Activated CD8-positive, alpha-beta memory T cell treated with anti-CD3 and anti-CD28 coated beads for 1 hour (primary cell): Measurements from ENCODE around the gene PTPRJ.

Source experiments
- DNase-seq, 2 donors: peaks; one replicate each; pipeline ENCODE4 v3.0.0-alpha.2; 2020; ENCODE audit warnings: low read depth in 1 of 2; ENCODE audit errors: extremely low read depth in 1 of 2

PTPRJ gene

DNA sequence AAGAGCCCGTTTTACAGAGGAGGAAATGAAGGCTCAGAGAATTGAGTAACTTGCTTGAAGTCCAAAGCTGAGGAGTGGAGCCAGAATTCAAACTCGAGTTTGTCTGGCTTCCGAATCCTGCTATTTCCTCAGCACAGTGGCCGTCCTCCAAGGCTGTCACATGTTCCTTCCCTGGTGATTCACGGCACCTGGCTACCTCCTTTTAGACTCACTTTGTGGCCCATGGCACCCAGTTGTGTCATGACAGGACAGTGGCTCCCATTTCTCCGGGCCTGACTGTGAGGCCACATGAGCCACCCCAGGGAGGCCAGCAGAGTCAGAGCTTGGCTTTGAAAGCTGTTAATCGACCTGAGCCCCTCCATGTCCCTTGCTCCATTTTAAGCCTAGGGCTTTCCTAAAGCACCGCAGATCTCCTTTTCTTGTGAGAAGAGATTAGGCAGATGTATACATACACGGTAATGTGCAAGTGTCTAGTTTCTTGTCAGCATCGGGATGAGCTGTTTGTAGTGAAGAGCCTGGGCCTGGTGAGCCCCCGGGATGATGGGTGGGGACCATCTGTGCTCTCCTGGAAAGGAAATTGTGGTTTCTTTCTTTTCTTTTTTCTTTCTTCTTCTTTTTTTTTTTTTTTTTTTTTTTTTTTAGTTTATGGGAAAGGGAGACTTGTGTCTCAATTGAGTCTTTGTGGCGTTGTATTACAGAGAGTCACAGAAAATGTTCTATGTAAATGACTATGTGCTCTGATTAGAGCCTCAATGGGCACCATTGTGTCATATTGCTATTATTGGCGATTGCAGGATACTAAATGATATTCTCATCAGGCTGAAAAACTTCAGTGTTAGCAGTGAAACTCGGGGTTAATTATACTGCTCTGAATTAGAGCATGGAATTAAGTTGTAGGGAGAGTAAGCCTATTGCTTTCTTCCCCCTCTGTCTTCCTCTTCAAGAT lies 54.8 kb downstream of the PTPRJ start:
- no peak for DNase-seq

DNA sequence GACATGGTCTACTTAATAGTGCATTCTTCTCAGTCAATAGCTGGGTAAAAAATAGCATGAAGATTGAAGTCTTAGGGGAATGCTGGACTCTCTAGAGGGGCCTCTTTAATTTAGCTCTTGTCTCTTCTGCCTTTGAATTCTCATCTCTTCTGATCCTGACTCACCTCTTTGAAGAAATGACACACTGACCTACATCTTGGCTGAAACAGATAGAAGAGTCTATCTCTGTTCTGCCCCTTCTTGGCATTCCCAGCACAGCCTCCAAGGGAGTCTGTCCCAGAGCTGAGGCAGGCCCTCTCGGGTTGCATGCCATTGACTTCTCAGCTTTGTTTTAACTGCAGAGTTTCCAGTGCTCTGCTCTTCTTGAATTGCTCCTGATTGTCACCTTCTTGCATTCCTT lies 55.7 kb downstream of the PTPRJ start:
- DNase-seq: no peak

DNA sequence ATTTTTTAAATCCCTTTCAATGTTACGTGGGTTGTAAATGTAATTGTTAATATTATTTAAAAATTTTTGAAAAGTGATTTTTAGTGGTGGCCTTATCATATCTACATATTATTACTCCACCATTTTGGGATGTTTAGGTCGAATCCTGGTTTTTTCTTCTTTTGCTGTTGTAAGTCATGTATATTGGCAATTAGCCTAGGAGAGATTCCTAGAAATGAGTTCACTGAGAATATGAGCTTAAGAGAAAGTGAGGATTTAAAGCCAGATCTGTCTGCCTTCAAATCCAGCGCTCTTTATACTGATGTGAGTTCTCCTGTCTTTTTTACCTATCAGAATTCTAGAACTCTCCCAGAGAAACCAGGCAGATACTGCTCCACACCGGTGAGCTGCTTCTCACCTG lies 56.1 kb downstream of the PTPRJ start:
- no peak for DNase-seq

DNA sequence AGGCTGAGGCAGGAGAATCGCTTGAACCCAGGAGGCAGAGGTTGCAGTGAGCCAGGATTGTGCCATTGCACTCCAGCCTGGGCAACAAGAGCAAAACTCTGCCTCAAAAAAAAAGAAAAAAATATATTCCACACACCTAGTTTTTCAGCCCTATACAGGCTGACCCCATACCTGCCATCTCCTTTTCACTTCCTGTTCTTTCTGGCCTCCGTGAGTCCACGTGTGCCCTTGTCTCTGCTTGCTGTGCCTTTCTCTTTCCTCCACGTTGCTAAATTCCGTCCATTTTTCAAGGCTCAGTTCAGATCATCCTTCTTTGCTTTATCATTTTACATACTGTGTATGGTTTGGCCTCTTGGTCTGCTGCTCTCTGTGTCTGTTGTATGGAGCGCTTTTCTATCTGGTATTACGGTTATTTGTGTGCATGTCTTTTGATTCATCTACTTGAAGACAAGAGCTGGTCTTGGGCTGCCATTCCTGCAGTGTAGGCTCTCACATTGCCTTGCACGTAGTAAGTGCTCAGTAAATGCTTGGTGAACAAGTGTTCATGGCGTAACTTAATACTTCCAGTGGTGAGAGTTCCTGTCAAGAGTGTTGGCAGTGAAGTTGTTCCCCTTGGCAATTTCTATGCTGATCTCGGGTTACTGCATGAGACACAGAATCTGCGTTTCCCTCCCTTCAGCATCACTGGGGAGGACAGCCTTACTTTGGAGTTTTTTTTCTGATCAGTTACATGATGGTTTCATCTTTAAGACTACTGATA lies 57.5 kb downstream of the PTPRJ start:
- no peak for DNase-seq

DNA sequence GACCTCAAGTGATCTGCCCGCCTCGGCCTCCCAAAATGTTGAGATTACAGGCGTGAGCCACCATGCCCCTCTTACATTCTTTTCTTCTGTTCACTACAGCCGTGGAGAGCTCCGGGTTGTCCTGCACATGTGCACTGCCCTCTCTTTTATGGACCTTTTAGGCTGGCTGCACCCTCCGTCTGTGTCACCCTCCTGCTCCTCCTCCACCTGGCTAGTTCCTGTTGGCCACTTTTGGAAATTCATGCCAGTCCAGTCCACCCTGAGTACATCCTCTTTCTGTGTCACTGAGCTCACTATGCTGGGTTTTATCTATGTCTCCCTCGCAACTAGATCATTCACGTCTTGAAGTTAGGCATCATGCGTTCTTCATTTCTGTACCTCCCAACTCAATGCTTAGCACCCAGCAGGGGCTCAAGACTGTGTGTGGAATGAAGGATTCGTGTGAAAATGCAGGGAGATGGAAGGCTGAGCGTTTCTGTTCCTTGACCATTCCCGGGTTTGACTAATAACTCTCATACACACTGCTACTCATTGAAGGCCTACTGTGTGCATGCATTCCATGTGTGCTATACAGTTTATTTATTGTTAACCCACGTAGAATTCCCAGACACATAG lies 60.6 kb downstream of the PTPRJ start:
- DNase-seq: no peak

DNA sequence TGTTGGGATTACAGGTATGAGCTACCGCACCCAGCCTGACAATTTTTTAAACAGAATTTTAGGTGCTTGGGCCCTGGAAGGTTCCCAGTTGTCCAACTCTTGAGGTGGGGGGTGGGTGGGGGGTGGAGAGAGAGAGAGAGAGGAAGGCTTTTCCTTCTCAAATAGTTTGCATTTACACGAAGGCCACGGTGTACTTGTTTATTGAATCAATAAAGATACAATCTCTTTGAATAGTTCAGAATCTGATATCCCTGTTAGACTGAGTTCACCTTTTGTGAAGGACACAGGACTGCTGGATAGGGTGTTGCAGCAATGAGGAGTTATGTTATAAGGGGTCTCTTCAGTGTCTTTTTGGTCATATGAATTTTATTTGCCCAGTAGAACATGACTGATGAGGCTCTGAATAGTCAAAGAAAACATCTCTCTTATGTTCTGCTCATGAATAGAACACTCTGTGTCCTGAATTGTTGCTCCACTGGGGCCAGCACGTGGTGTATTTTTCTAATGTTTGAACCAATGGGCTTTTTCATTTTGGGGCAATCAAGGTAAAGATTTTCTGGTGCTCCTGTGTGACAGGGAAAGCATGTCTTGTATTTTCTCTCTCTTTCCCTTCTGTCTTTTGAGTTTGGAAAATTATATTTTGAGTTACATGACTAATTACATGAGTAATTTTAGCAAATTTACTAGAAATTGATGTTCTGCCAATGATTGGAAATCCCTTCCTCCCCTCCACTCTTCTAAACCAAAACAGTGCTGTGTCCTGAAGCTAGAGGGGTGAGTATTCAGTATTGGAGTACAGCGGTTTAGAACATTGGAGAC lies 61.7 kb downstream of the PTPRJ start:
- DNase-seq: no peak

DNA sequence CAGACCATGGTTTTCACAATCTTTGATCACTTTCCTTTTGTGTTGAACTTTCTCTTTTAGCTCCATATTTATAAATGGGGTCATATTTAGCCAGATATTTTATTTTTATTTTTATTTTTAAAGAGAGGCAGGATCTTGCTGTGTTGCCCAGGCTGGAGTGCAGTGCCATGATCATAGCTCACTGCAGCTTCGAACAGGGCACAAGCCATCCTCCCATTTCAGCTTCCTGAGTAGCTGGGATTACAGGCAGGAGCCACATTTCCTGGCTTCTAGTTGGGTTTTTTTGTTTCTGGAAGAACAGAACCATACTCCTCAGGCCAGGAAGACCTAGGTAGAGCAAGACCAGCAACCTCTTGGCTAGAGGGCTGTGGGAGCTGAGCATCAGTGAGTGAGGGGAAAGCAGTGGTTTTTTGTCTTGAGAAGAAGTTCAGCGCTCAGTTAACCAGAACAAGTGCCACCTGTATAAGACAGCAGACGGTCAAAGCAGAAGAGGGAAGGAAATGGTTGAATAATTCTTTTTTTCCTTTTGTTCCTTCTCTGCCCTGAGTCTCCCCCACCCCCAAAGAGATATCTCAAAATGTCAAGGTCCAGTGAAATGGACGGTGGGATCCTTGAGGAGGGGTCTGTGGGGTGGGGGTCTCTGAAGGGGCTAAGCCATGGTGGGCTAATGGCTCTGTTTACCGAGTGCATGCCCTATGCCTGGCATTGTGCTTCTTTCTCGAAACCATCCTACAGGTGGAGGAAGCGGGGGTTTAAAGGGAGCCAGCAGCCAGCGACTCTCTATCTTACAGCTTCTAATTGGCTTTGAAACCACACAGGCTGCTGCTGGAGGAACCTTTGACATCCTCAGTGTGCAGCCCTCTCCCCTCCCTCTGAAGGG lies 63.0 kb downstream of the PTPRJ start:
- DNase-seq: no peak

DNA sequence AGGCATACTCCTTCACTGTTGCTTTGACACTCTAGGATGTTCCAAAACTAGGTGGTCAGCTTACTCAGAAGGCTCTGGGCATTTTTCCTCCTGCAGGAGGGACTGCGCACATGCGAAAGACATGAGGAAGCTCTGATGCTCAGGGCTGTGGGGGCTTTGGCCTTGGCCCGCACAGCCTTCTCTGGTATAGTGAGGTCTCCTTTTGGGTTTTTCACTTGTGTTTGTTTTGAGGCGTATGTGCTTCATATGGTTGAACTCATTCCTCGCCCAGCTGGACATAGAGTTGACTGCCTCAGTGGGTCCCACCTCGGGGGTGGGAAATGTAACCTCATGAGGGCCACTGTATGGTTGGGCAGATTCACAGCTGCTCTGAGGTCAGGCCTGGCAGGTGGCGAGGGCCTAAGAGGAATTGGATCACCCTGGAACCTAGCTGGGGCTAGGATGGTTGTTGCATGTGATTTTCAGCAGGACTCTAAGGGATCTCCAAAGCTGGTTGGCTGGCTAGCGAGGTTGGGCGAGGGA lies 63.7 kb downstream of the PTPRJ start:
- DNase-seq: no peak

DNA sequence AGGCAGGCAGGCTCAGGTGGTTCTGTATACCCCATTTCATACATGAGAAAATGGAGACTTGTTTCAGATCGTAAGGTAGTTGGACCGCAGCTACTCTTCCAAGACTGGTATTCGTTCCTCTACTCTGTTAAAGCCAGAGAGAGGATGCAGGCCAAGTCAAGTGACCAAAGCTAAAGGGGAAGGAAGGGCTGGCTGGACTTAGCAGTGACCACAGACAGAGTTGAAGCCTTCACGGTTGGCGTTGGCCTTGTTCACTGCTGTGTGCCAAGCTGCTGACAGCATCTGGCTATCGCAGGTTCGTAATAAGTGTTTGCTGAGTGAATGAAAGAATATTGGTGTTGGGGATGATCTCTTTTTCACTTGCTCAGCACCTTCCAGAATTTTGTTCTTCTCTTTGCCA lies 64.2 kb downstream of the PTPRJ start:
- DNase-seq: no peak

DNA sequence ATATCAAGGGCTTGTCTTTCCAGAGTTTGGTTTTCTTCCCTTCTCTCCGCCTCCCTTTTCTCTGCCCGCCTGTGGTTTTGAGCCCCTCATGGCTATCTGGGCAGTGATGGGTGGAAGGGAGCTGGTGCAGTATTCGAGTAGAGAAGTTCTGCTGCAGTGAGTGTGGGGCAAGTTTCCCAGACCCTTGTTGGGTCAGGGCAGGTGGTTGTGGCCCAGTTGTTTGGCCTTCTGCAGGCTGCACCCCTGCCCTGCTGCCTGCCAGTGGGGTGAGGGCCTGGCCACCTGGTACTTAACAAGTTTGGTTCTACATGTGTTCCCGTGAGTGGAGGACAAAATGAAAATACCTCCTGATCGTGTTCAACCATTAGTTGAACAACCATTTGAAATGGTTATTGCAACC lies 65.2 kb downstream of the PTPRJ start:
- no peak for DNase-seq

DNA sequence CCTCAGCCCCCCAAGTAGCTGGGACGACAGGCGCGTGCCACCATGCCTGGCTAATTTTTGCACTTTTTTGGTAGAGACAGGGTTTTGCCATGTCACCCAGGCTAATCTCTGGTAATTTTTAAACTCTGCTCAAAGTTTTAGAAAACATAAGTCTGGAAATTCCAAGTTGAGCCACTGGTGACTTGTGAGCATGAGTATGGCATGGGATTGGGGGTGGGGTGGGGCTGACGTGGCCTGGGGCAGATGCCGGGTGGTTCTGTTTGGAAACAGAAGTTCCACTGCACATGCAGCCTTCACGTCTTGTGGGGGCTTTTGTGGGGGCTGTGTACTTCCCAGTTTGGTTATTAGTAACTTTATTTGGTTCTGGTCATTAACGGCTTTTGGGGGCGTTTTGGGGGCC lies 67.3 kb downstream of the PTPRJ start:
- DNase-seq: no peak

DNA sequence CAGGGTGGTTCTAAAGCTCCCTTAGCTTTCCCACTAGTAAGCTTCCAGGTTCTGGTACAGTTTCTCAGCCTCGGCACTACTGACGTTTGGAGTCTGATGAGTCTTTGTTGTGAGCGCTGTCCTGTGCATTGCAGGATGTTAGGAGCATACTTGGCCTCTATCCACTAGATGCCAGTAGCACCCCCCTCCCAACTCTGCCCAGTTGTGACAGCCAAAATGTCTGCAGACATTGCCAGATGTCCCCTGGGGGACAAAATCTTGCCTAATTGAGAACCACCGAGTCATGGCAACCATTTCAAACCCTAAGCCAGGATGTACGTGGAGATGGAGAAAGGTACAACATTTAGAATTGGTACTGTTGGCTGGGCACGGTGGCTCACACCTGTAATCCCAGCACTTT lies 68.7 kb downstream of the PTPRJ start:
- no peak for DNase-seq

DNA sequence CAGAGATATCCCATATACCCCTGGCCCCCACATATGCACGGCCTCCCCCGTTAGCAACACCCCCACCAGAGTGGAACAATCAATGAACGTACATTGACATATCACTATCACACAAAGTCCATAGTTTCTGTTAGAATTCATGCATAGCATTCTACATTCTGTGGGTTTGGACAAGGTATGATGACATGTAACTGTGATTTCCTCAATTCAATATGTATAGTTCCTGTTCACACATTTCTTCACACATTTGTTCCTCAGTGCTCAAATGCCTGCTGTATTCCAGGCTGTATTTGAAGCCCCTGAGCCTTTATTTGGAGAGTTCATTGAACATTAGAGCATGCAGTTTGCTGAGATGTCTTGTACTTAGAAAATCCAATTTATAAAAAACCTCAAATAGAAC lies 69.9 kb downstream of the PTPRJ start:
- no peak for DNase-seq

DNA sequence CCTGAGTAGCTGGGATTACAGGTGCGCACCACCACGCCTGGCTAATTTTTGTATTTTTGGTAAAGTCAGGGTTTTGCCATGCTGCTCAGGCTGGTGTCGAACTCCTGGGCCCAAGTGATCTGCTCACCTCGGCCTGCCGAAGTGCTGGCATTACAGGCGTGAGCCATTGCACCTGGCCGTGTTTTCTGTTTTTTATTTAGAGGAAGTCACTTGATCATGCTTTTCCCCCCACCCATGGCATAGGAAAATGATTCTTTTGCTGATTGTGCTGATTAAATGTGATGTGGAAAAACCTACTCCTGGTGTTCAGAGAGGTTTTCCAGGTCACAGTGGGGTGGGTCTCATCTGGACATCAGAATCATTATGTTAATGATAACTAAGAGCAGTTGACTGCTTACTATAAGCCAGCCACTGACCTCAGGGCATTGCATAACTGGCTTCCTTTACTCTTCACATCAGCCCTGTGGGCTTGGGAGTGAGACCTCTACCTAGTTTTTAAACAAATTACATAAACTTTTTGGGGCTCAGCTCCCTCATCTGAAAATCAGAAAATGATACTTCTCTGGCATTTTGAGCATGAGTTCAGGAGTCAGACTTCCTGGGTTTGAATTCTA lies 71.0 kb downstream of the PTPRJ start:
- DNase-seq: no peak

DNA sequence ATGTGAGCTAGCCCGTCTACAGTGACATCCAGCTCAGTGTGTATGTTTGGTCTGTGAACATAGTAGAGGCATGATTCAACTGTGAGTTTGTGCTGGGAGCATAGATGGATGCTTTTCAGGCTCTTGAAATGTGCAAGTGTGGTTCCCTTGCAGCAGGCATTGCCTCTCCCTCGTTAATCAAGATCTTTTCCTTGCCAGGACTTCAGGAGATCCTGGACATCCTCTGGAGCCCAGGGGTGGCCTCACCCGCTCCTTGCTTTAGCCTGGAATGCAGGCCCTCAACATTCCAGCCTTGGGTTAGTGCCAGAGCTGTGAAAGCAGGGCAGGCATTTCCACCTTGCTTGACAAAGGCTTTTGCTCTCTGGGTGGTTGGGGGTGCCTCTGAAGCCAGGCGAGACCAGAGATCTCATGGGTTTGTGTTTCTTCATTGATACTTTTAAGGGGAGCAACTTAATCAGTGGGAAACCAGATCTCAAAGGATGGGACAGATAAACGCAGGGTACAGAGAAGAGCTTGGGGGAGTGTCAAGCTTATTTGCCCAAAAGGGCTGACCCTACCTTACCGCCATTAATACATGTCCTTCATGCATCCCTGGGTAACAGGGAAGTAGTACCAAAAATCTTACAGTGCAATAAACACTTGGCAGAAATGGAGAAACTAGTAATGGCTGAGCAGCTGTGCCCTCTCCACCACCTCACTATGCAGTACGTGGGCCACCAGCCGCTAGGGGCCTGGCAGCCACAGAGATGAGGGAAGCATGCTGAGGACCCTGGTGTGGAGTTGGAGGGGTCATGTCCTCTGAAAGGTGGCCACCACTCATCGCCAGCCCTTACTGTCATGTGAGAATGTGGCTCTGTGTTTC lies 72.1 kb downstream of the PTPRJ start:
- no peak for DNase-seq

DNA sequence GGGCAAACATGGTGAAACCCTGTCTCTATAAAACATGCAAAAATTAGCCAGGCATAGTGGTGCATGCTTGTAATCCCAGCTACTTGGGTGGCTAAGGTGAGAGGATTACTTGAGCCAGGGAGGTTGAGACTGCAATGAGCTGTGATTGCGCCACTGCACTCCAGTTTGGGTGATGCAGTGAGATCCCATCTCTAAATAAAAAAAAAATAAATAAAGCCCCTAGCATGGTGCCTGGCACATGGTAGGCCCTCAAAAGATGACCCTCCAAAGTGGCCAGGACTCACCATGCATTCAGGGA lies 74.6 kb downstream of the PTPRJ start:
- no peak for DNase-seq

DNA sequence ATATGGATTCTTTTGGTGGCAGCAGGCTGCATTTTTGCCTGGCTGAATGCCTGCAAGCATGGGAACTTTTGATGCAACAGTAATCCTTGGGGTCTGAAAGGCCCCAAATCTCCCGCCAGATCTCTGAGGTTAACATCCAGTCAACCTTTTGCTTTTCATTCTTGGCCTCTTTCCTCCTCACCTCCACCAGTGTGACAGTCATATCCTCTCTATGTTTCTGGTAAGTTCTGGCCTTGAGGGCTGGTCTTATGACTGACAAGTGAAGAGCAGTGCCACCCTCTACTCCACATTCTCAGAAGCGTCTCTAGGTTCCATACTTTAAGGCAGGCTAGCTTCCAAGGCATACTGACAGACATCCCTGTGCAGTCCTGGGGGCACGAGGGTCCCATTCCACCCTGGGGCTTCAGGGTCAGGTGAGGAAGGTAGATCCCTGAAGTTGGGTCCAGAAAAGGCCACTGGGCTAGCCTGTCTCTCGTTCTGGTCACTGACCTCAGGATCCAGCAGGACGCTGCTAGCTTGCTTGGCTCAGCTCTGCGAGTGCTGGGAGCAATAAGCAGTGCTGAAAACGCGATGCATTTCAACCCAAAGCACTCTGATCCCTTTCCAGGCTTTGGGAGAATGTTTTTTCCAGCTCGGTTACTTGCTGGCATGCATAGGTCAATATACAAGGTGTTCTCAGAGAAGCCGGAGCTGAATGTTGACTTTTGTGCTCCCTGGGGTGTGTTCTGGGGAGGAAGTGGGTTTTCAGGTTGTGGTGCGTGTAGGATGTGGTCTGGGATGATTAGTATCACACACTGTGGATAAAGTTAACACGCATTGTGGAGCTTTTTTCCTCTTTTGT lies 75.2 kb downstream of the PTPRJ start:
- DNase-seq: peak; percentile 4 to 5
